ENCODE results near the gene ADCK2.
"Not testable (repeated sequence)": the region's sequence is repeated elsewhere in the genome, so short reads cannot be mapped to it uniquely, and the experiment has no call there.

- not testable (repeated sequence) for TF ChIP-seq CTCF, POLR2AphosphoS5 (IDR thresholded peaks at IDR 0.05)
Measured at GRCh38 chr7:140644761-140645160, 28.0 kb upstream of the ADCK2 start.
